ENCODE measurements around the gene RFTN2.
A peak's percentile ranks its signal among the peaks of the same experiment; 100 is the strongest.

The RFTN2 gene

DNA sequence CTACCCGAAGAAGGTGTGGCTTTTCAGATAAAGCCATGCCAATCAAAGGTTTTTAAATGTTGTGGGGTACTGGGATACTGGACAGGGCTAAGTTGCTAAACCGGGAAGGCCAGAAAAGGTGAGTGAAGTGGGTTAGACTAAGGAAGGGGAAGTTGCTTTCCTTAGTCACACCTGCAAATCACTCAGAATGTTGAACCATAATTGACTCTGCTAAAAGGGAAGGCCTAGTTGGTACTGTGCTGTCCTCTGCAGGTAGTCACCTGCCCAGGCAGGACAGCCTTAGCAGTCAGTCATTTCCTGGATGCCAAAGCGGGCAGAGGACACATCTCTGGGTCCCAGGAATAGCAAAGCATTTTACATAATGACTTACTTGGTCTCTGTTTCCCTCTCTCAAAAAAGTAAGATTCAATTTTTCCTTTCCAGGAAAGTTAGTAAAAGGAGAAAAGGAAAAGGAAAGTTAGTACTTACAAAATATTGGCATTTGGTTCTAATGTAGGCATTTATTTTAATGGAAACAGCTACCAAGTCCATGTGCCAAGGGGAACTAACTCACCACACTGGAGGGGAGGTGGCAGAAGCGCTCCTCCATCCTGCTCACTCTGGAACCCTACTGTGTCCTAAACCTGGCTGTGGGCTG lies 60.3 kb downstream of the RFTN2 start:
- DNase-seq: no peak

DNA sequence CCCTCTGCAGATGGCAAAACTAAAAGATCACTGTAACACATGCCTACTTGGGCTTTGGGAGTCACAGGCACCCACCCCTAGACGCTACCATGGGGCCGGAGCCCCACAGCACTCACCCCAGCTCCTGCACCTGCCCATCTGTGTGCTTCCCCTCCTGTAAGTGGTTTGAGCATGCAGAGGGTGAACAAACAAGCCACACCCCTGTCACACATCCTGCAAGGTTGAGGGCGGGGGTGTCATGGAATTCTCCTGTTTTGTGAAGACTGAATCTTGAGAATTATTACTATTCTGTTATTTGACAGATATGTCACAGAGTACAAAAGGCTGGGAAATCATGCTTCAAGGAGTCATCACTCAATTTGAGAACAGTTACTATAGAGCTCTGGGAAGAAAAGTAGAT lies 60.9 kb downstream of the RFTN2 start:
- TF ChIP-seq, protein P1, sequence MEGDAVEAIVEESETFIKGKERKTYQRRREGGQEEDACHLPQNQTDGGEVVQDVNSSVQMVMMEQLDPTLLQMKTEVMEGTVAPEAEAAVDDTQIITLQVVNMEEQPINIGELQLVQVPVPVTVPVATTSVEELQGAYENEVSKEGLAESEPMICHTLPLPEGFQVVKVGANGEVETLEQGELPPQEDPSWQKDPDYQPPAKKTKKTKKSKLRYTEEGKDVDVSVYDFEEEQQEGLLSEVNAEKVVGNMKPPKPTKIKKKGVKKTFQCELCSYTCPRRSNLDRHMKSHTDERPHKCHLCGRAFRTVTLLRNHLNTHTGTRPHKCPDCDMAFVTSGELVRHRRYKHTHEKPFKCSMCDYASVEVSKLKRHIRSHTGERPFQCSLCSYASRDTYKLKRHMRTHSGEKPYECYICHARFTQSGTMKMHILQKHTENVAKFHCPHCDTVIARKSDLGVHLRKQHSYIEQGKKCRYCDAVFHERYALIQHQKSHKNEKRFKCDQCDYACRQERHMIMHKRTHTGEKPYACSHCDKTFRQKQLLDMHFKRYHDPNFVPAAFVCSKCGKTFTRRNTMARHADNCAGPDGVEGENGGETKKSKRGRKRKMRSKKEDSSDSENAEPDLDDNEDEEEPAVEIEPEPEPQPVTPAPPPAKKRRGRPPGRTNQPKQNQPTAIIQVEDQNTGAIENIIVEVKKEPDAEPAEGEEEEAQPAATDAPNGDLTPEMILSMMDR (IDR thresholded peaks at IDR 0.05; ENCODE audit: low read depth, low read length): no peak
- no peaks in the 10 kb centered on the region; the same call in 1 of the 2 replicates for H3K4me1 ChIP-seq
- DNase-seq: no peak
- H3K36me3 ChIP-seq: no peaks in the 10 kb centered on the region
- peaks cover 2% of the 10 kb centered on the region; the same call in 1 of the 2 replicates for H3K27me3 ChIP-seq
- no peaks in the 10 kb centered on the region for H3K9me3 ChIP-seq
- H3K4me3 ChIP-seq (ENCODE audit: low read depth, low read length): no peak overlapping the region

More for the DNA sequence above, 60.3 kb downstream of the RFTN2 start:
- Histone ChIP-seq H3K4me3 (ENCODE audit: low read depth, low read length) (no peak overlapping the region), H3K4me1 (no peaks in the 10 kb centered on the region; the same call in 1 of the 2 replicates), H3K36me3 (no peaks in the 10 kb centered on the region), H3K27me3 (peaks cover 2% of the 10 kb centered on the region; the same call in 1 of the 2 replicates), H3K9me3 (no peaks in the 10 kb centered on the region)
- TF ChIP-seq, protein P1 (IDR thresholded peaks at IDR 0.05; ENCODE audit: low read depth, low read length): 0 out of 2 replicates have a peak, but pooled peaks have one; percentile 2

DNA sequence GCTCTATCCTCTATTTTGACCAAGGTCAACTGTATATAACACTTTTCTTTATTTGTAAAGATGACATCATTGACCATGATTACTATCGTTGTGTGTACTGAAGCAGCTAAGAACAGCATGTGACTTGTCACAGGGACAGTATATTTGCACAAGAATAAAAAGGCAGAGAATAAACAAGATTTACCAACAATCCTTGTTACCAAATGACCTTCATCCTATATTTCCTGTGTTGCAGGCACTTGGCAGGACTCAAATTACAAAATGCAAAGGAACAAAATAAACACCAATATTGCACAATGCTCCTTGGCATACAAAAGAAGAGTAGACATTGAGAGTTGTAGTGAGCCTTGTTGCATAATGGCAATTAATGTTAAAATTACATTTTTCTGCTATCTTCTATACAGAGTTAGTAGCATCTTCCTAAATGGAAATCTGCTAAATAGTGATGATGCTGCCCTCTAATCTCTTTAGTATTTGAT lies 61.8 kb downstream of the RFTN2 start:
- no peaks in the 10 kb centered on the region; the same call in 1 of the 2 replicates for H3K4me1 ChIP-seq
- no peak for DNase-seq
- H3K4me3 ChIP-seq (ENCODE audit: low read depth, low read length): no peak overlapping the region
- H3K9me3 ChIP-seq: no peaks in the 10 kb centered on the region
- H3K36me3 ChIP-seq: no peaks in the 10 kb centered on the region
- TF ChIP-seq, protein P1 (IDR thresholded peaks at IDR 0.05; ENCODE audit: low read depth, low read length): no peak
- H3K27me3 ChIP-seq: peaks cover 2% of the 10 kb centered on the region; the same call in 1 of the 2 replicates

DNA sequence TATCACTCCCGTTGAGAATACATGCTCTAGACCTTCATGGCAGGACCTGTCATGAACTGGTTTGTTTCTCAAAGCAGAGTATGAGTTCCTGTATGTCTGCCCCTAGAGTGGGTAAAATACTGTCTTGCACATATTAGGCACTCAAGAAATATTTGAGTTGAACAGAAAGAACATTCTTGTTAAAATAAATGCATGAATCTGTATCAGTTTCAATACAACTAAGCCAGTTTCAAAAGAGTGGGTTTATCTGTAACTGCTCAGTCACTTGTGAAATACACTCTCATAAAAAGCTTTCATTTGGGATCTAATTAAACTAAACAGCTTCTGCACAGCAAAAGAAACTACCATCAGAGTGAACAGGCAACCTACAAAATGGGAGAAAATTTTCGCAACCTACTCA lies 69.2 kb downstream of the RFTN2 start:
- TF ChIP-seq, protein P1 (IDR thresholded peaks at IDR 0.05; ENCODE audit: low read depth, low read length): no peak
- H3K27me3 ChIP-seq: no peaks in the 10 kb centered on the region
- no peaks in the 10 kb centered on the region for H3K36me3 ChIP-seq
- no peak for DNase-seq
- peaks cover 5% of the 10 kb centered on the region; the same call in 1 of the 2 replicates for H3K9me3 ChIP-seq
- H3K4me3 ChIP-seq (ENCODE audit: low read depth, low read length): no peak overlapping the region
- H3K4me1 ChIP-seq: no peaks in the 10 kb centered on the region

DNA sequence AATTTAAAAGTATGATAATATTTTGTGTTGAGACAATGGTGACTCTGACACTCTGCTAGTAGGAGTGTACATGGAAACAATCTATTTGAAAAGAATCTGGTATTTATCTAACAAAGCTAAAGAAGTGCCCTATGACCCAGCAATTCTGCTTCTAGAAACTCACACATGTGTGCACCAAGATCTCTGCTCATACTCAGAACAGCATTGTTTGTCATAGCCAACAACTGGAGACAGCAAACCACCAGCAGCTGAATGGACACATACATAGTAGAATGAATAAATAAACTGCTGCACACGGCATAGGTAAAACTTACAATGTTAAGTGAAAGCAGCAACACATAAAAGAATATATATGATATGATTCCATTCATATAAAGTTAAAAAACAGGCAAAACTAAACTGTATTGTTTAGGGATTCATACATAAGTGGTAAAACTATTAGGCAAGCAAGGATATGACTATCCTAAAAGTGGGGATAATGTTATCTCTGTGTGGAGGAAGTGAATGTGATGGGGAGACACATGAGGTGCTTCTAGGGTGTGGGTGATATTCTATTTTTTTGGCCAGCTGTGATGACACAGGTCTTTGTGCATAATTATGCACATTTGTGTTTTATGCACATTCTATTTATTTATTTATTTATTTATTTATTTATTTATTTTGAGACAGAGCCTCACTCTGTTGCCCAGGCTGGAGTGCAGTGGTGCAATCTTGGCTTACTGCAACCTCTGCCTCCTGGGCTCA lies 71.1 kb downstream of the RFTN2 start:
- Histone ChIP-seq H3K9me3 (peaks cover 5% of the 10 kb centered on the region; the same call in 1 of the 2 replicates), H3K4me1 (no peaks in the 10 kb centered on the region), H3K27me3 (no peaks in the 10 kb centered on the region), H3K4me3 (ENCODE audit: low read depth, low read length) (no peak overlapping the region), H3K36me3 (no peaks in the 10 kb centered on the region)
- TF ChIP-seq, protein P1 (IDR thresholded peaks at IDR 0.05; ENCODE audit: low read depth, low read length): no peak
- DNase-seq: no peak

Measured in BE2C (cell line).